Forelimb muscle (tissue), 1 donor: ENCODE measurements around the gene GGT6. TPM values are rescaled to one million over a fixed set of nuclear protein-coding genes. Genes with fewer than 3 reads are reported as not detected.
"Not testable (repeated sequence)": the region's sequence is repeated elsewhere in the genome, so short reads cannot be mapped to it uniquely, and the experiment has no call there.

ENCODE experiments used
- DNase-seq: peaks from one replicate; pipeline ENCODE4 v3.0.0-alpha.2; 2013; ENCODE audit warnings: low read depth
- polyA plus RNA-seq: library from polyadenylated mRNA; unstranded; fragments of 120-200 nt; gene quantifications from one replicate; pipeline ENCODE4 v1.2.1, GENCODE V29; 2013; ENCODE audit not compliant: insufficient read length

GGT6 gene
- polyA plus RNA-seq, 1 donor = 0.18 TPM

- DNase-seq = no peak
These were observed 31.2 kb upstream of the GGT6 start for GRCh38 chr17:4591529-4591928.

- no peak for DNase-seq
These were observed 30.6 kb upstream of the GGT6 start for GRCh38 chr17:4590981-4591453.

GRCh38 chr17:4590042-4590441 lies 29.7 kb upstream of the GGT6 start:
- DNase-seq = not testable (repeated sequence)

- no peak for DNase-seq
These were observed 28.7 kb upstream of the GGT6 start for GRCh38 chr17:4588898-4589625.

GRCh38 chr17:4588391-4588790 lies 28.0 kb upstream of the GGT6 start:
- DNase-seq = no peak

GRCh38 chr17:4587803-4588202 lies 27.4 kb upstream of the GGT6 start:
- DNase-seq = no peak

GRCh38 chr17:4587195-4587594 lies 26.8 kb upstream of the GGT6 start:
- DNase-seq = no peak

- DNase-seq = no peak
These were observed 25.7 kb upstream of the GGT6 start for GRCh38 chr17:4586043-4586442.

- DNase-seq = no peak
These were observed 25.2 kb upstream of the GGT6 start for GRCh38 chr17:4585638-4585994.

- DNase-seq = no peak
These were observed 24.7 kb upstream of the GGT6 start for GRCh38 chr17:4584917-4585637.

GRCh38 chr17:4584101-4584916 lies 23.9 kb upstream of the GGT6 start, which contains the start of gene SMTNL2:
SMTNL2 (plus strand) TSS chr17:4584529; CDS start chr17:4584606, 77 bp downstream.
- DNase-seq = no peak

GRCh38 chr17:4583782-4584100 lies 23.4 kb upstream of the GGT6 start:
- no peak for DNase-seq

- DNase-seq = no peak
These were observed 22.8 kb upstream of the GGT6 start for GRCh38 chr17:4583206-4583605.

- no peak for DNase-seq
These were observed 22.3 kb upstream of the GGT6 start for GRCh38 chr17:4582691-4583090.

- DNase-seq = no peak
These were observed 21.7 kb upstream of the GGT6 start for GRCh38 chr17:4582101-4582501.

GRCh38 chr17:4580291-4580690 lies 19.9 kb upstream of the GGT6 start:
- DNase-seq = no peak

GRCh38 chr17:4579678-4580077 lies 19.3 kb upstream of the GGT6 start:
- DNase-seq = no peak

GRCh38 chr17:4578349-4578748 lies 18.0 kb upstream of the GGT6 start:
- not testable (repeated sequence) for DNase-seq

GRCh38 chr17:4577386-4577993 lies 17.1 kb upstream of the GGT6 start:
- DNase-seq = no peak

GRCh38 chr17:4576729-4577322 lies 16.4 kb upstream of the GGT6 start:
- no peak for DNase-seq

- no peak for DNase-seq
These were observed 15.8 kb upstream of the GGT6 start for GRCh38 chr17:4576161-4576558.
